Renal cortex interstitium (tissue), 11 donors: ENCODE data around the gene TOR2A. TPM values are rescaled to one million over a fixed set of nuclear protein-coding genes. Genes with fewer than 3 reads are reported as not detected.
A peak's percentile ranks its signal among the peaks of the same experiment; 100 is the strongest.

Experiments used
- DNase-seq, 11 donors: peaks; one replicate each; pipeline ENCODE4 v3.0.0-alpha.2; 2013; ENCODE audit warnings: low read depth in 9 of 11, low spot score in 4 of 11; ENCODE audit errors: extremely low read depth in 1 of 11
- polyA plus RNA-seq, 3 donors: library from polyadenylated mRNA; unstranded; fragments of 120-200 nt; gene quantifications; one replicate each; pipeline ENCODE4 v1.2.1, GENCODE V29; 2013; ENCODE audit not compliant: insufficient read length in 3 of 3

The TOR2A gene
- polyA plus RNA-seq, 3 donors = 12.1 to 19.0 (median 13.6) TPM

GRCh38 chr9:127753622-127754021 lies 18.5 kb upstream of the TOR2A start:
- DNase-seq = no peak

GRCh38 chr9:127753148-127753547 lies 18.1 kb upstream of the TOR2A start:
- DNase-seq = no peak

GRCh38 chr9:127751269-127752054 lies 16.4 kb upstream of the TOR2A start:
- no peak for DNase-seq

- no peak for DNase-seq
Observed at GRCh38 chr9:127749090-127749787, 14.1 kb upstream of the TOR2A start.

- DNase-seq = no peak
Observed at GRCh38 chr9:127746959-127747569, 12.0 kb upstream of the TOR2A start.

GRCh38 chr9:127744398-127745110 lies 9.5 kb upstream of the TOR2A start:
- no peak for DNase-seq

GRCh38 chr9:127742435-127743088 lies 7.5 kb upstream of the TOR2A start:
- peak in 7 of 11 donors; percentile 62 to 85 (median 76) for DNase-seq

GRCh38 chr9:127741831-127742434 lies 6.8 kb upstream of the TOR2A start:
- DNase-seq = peak in 6 of 11 donors; percentile 54 to 70 (median 61)

GRCh38 chr9:127739614-127740330 lies 4.7 kb upstream of the TOR2A start:
- no peak for DNase-seq

- no peak for DNase-seq
Observed at GRCh38 chr9:127738666-127739065, 3.6 kb upstream of the TOR2A start.

- no peak for DNase-seq
Observed at GRCh38 chr9:127735530-127736185, 564 bp upstream of the TOR2A start.

GRCh38 chr9:127734247-127734746 lies 797 bp downstream of the TOR2A start:
- no peak for DNase-seq

- no peak for DNase-seq
Observed at GRCh38 chr9:127733614-127734013, 1.5 kb downstream of the TOR2A start.

- DNase-seq = no peak
Observed at GRCh38 chr9:127732444-127732843, 2.6 kb downstream of the TOR2A start.

- DNase-seq = no peak
Observed at GRCh38 chr9:127731938-127732337, 3.2 kb downstream of the TOR2A start.

GRCh38 chr9:127730799-127731410 lies 4.2 kb downstream of the TOR2A start:
- no peak for DNase-seq

GRCh38 chr9:127730262-127730661 lies 4.8 kb downstream of the TOR2A start:
- DNase-seq = no peak
